Neural cell (in vitro differentiated cells): Measurements from ENCODE around the gene SPOCK1. TPM values are rescaled to one million over a fixed set of nuclear protein-coding genes. Genes with fewer than 3 reads are reported as not detected.

Experiments used
- H2AFZ ChIP-seq: fragments of 200-600, 300-800 bp; sonication (generic), shearing (Covaris generic); 2 replicates; pipeline ENCODE4 v1.6.0; 2014; ENCODE audit warnings: low read depth, mild to moderate bottlenecking, antibody characterized with exemption, low read length, moderate library complexity
- H3F3A ChIP-seq: fragments of 200-600 bp; shearing (Covaris generic); 2 replicates; pipeline ENCODE4 v1.6.1; 2016; ENCODE audit warnings: mild to moderate bottlenecking, moderate library complexity, mixed read lengths, antibody characterized with exemption, low read length; ENCODE audit not compliant: insufficient read depth, poor library complexity, severe bottlenecking
- H3K27ac ChIP-seq: fragments of 200-600, 300-800 bp; sonication (generic), shearing (Covaris generic); 2 replicates; pipeline ENCODE4 v1.5.1; 2014; ENCODE audit warnings: mild to moderate bottlenecking, low read length, moderate library complexity
- H3K27me3 ChIP-seq: fragments of 300-800, 200-600 bp; sonication (generic), shearing (Covaris generic); 2 replicates; pipeline ENCODE4 v1.6.0; 2014; ENCODE audit warnings: mild to moderate bottlenecking, low read depth, low read length, moderate library complexity; ENCODE audit not compliant: insufficient read depth
- H3K36me3 ChIP-seq: fragments of 300-800, 200-600 bp; sonication (generic), shearing (Covaris generic); 2 replicates; pipeline ENCODE4 v1.5.1; 2014; ENCODE audit warnings: mild to moderate bottlenecking, antibody characterized with exemption, low read length, moderate library complexity; ENCODE audit not compliant: insufficient read depth
- H3K4me2 ChIP-seq: fragments of 300-800, 200-600 bp; sonication (generic), shearing (Covaris generic); 2 replicates; pipeline ENCODE4 v1.6.0; 2014; ENCODE audit warnings: mild to moderate bottlenecking, low read length
- H3K4me3 ChIP-seq: fragments of 300-800, 200-600 bp; sonication (generic), shearing (Covaris generic); 2 replicates; pipeline ENCODE4 v1.5.1; 2014; ENCODE audit warnings: mild to moderate bottlenecking, low read length, moderate library complexity
- H3K79me2 ChIP-seq: fragments of 200-600 bp; shearing (Covaris generic); replicated peaks from 2 replicates; pipeline ENCODE4 v1.6.0; 2014; ENCODE audit warnings: mild to moderate bottlenecking, low read length, moderate library complexity; ENCODE audit not compliant: insufficient read depth
- H3K9ac ChIP-seq: fragments of 300-800, 200-600 bp; sonication (generic), shearing (Covaris generic); 2 replicates; pipeline ENCODE4 v1.6.1; 2016; ENCODE audit warnings: mild to moderate bottlenecking, low read length, mixed read lengths
- H3K9me2 ChIP-seq: fragments of 200-600 bp; shearing (Covaris generic); 2 replicates; pipeline ENCODE4 v1.6.1; 2016; ENCODE audit warnings: mild to moderate bottlenecking, low read length, mixed read lengths; ENCODE audit not compliant: insufficient read depth
- H3K9me3 ChIP-seq: fragments of 200-600, 300-800 bp; sonication (generic), shearing (Covaris generic); 2 replicates; pipeline ENCODE4 v1.6.1; 2016; ENCODE audit warnings: mild to moderate bottlenecking, mixed run types, low read length, moderate library complexity, mixed read lengths
- H4K20me1 ChIP-seq: fragments of 200-600 bp; shearing (Covaris generic); 2 replicates; pipeline ENCODE4 v1.6.1; 2016; ENCODE audit warnings: mild to moderate bottlenecking, mixed run types; ENCODE audit not compliant: insufficient read depth
- CTCF ChIP-seq: fragments of 450-650 bp; IDR thresholded peaks from 2 replicates; pipeline ENCODE4 v1.5.1; 2014; ENCODE audit warnings: antibody characterized with exemption, mild to moderate bottlenecking, moderate library complexity; ENCODE audit not compliant: poor library complexity, severe bottlenecking
- EP300 ChIP-seq: fragments of 450-650 bp; conservative IDR thresholded peaks from 2 replicates; pipeline ENCODE4 v1.6.1; 2014; ENCODE audit warnings: antibody characterized with exemption, mild to moderate bottlenecking, moderate library complexity; ENCODE audit not compliant: poor library complexity, severe bottlenecking
- EZH2 ChIP-seq: fragments of 200-600, 300-800 bp; shearing (Covaris generic), sonication (generic); IDR thresholded peaks from 2 replicates; pipeline ENCODE4 v1.6.1; 2014; ENCODE audit warnings: antibody characterized with exemption, low read length, borderline replicate concordance, mild to moderate bottlenecking; ENCODE audit not compliant: insufficient read depth, poor library complexity, severe bottlenecking
- MXI1 ChIP-seq: fragments of 450-650 bp; conservative IDR thresholded peaks from 2 replicates; pipeline ENCODE4 v1.6.1; 2014; ENCODE audit warnings: antibody characterized with exemption, mild to moderate bottlenecking; ENCODE audit not compliant: poor library complexity, severe bottlenecking
- POLR2AphosphoS5 ChIP-seq: IDR thresholded peaks from 2 replicates; pipeline ENCODE4 v1.6.1; 2012
- RAD21 ChIP-seq: fragments of 450-650 bp; conservative IDR thresholded peaks from 2 replicates; pipeline ENCODE4 v1.6.1; 2014; ENCODE audit warnings: antibody characterized with exemption, mild to moderate bottlenecking, moderate library complexity
- REST ChIP-seq: IDR thresholded peaks from 2 replicates; pipeline ENCODE4 v1.6.1; 2012; ENCODE audit warnings: borderline replicate concordance
- SMC3 ChIP-seq: fragments of 450-650 bp; conservative IDR thresholded peaks from 2 replicates; pipeline ENCODE4 v1.6.1; 2014; ENCODE audit warnings: antibody characterized with exemption, mild to moderate bottlenecking, moderate library complexity; ENCODE audit not compliant: poor library complexity
- TAF1 ChIP-seq: IDR thresholded peaks from 2 replicates; pipeline ENCODE4 v1.6.1; 2012; ENCODE audit warnings: low read depth
- polyA plus RNA-seq: library from polyadenylated mRNA; depleted of rRNA; stranded (reverse); fragments of >200 nt; gene quantifications from 2 replicates; pipeline ENCODE4 v1.2.3, GENCODE V29; 2014

The SPOCK1 gene
- polyA plus RNA-seq, 1 donor from 2014 or later, result 33.6 TPM

- Histone ChIP-seq H3K9me2 (no peaks in the 10 kb centered on the region), H2AFZ (no peak overlapping the region), H3K79me2 (no peaks in the 10 kb centered on the region), H3F3A (no peaks in the 10 kb centered on the region), H3K27me3 (no peaks in the 10 kb centered on the region), H3K4me3 (peak overlapping the region; percentile 24), H3K36me3 (no peaks in the 10 kb centered on the region), H3K27ac (peak overlapping the region; percentile 46), H3K4me2 (peak overlapping the region; percentile 53), H4K20me1 (no peaks in the 10 kb centered on the region), H3K9ac (no peak overlapping the region), H3K9me3 (no peaks in the 10 kb centered on the region)
- TF ChIP-seq RAD21, result no peak
- no peak for TF ChIP-seq REST
- no peak for TF ChIP-seq SMC3
- no peak for TF ChIP-seq CTCF
- no peak for TF ChIP-seq MXI1
- no peak for TF ChIP-seq TAF1
- no peak for TF ChIP-seq EP300
- TF ChIP-seq EZH2, result no peak
- no peak for TF ChIP-seq POLR2AphosphoS5
Observed at GRCh38 chr5:137402436-137403187, 96.5 kb downstream of the SPOCK1 start.

GRCh38 chr5:137401946-137402345 lies 97.2 kb downstream of the SPOCK1 start:
- Histone ChIP-seq H3K4me2 (peak overlapping the region; percentile 53), H3K9ac (no peak overlapping the region), H3K9me3 (no peaks in the 10 kb centered on the region), H3K27ac (peak overlapping the region; percentile 46), H3K36me3 (no peaks in the 10 kb centered on the region), H3K4me3 (peak overlapping the region; percentile 24), H2AFZ (no peak overlapping the region), H3K79me2 (no peaks in the 10 kb centered on the region), H3K27me3 (no peaks in the 10 kb centered on the region), H3F3A (no peaks in the 10 kb centered on the region), H3K9me2 (no peaks in the 10 kb centered on the region), H4K20me1 (no peaks in the 10 kb centered on the region)
- TF ChIP-seq CTCF, result no peak
- no peak for TF ChIP-seq SMC3
- peak; percentile 36 for TF ChIP-seq EP300
- peak; percentile 45 for TF ChIP-seq REST
- TF ChIP-seq RAD21, result no peak
- no peak for TF ChIP-seq EZH2
